NB4 (cell line): ENCODE data around the gene GARRE1.

Experiments
- MAX ChIP-seq: IDR thresholded peaks from 2 replicates; pipeline ENCODE4 v1.6.1; 2011; ENCODE audit warnings: low read depth, low read length
- MYC ChIP-seq: IDR thresholded peaks from 2 replicates; pipeline ENCODE4 v1.6.1; 2011; ENCODE audit warnings: low read depth, low read length
- POLR2A ChIP-seq: IDR thresholded peaks from 2 replicates; pipeline ENCODE4 v1.6.1; 2011; ENCODE audit warnings: mild to moderate bottlenecking; ENCODE audit not compliant: insufficient read length; ENCODE audit errors: extremely low read depth
- TF ChIP-seq, protein P1 (sequence below): IDR thresholded peaks from one replicate; pipeline ENCODE4 v1.5.1; 2012; ENCODE audit warnings: low read depth, low read length

GRCh38 chr19:34269489-34269888 lies 15.1 kb downstream of the GARRE1 start:
- TF ChIP-seq, protein P1, sequence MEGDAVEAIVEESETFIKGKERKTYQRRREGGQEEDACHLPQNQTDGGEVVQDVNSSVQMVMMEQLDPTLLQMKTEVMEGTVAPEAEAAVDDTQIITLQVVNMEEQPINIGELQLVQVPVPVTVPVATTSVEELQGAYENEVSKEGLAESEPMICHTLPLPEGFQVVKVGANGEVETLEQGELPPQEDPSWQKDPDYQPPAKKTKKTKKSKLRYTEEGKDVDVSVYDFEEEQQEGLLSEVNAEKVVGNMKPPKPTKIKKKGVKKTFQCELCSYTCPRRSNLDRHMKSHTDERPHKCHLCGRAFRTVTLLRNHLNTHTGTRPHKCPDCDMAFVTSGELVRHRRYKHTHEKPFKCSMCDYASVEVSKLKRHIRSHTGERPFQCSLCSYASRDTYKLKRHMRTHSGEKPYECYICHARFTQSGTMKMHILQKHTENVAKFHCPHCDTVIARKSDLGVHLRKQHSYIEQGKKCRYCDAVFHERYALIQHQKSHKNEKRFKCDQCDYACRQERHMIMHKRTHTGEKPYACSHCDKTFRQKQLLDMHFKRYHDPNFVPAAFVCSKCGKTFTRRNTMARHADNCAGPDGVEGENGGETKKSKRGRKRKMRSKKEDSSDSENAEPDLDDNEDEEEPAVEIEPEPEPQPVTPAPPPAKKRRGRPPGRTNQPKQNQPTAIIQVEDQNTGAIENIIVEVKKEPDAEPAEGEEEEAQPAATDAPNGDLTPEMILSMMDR, result no peak
- TF ChIP-seq MAX (no peak), POLR2A (no peak), MYC (no peak)
